GM11168 (cell line): ENCODE results near the gene CEP70.
"Not testable (repeated sequence)": the region's sequence is repeated elsewhere in the genome, so short reads cannot be mapped to it uniquely, and the experiment has no call there.

Experiments used
- in situ Hi-C: fragments of 300-500 bp; cut with MboI; formaldehyde crosslinking; loops from one replicate; pipeline ENCODE4 v1.12.0; 2022; ENCODE audit warnings: low sequenced_read_pairs; ENCODE audit not compliant: unreplicated experiment

The CEP70 gene

DNA sequence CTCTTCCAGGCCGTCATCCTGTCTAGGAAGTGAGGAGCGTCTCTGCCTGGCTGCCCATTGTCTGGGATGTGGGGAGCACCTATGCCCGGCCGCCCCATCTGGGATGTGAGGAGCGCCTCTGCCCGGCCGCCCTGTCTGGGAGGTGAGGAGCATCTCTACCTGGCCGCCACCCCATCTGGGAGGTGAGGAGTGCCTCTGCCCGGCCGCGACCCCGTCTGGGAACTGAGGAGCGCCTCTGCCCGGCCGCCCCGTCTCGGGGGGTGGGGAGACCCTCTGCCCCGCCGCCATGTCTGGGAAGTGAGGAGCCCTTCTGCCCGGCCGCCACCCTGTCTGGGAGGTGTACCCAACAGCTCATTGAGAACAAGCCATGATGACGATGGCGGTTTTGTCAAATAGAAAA lies 72.6 kb downstream of the CEP70 start:
- in situ Hi-C loops = not testable (repeated sequence)

GRCh38 chr3:138513090-138513843 lies 80.8 kb downstream of the CEP70 start:
- in situ Hi-C loops = no loop called here

DNA sequence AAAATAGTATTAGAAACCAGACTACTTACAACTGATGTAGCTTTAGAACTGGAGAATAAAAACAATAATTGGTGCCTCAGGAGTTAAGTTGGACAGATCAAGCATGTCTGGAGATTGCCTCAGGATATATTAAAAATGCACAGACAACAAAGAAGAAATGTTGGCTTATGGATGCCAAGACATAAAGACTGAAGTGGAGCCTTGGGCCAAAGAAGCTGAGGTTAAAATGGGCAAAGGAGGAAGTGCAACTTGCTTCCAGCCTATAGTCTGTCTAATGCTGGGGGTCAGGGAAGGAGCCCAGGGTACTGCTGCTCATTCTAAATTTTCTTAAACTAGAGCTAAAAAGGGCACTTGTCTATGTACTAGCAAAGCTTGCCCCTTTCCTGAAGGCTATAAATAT lies 82.1 kb downstream of the CEP70 start:
- in situ Hi-C loops = no loop called here

DNA sequence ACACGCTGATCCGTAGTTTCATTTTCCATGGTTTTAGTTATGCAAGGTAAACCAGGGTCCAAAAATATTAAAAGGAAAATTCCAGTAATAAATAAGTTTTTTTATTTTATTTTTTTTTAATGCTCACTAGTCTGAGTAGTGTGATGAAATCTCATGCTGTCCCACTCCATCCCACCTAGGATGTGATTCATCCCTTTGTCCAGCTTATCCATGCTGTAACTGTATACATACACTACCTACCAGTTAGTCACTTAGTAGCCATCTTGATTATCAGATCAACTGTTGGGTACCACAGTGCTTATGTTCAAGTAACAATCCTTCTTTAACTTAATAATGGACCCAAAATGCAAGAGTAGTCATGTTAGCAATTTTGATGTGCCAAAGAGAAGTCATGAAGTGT lies 84.5 kb downstream of the CEP70 start:
- in situ Hi-C loops = no loop called here

DNA sequence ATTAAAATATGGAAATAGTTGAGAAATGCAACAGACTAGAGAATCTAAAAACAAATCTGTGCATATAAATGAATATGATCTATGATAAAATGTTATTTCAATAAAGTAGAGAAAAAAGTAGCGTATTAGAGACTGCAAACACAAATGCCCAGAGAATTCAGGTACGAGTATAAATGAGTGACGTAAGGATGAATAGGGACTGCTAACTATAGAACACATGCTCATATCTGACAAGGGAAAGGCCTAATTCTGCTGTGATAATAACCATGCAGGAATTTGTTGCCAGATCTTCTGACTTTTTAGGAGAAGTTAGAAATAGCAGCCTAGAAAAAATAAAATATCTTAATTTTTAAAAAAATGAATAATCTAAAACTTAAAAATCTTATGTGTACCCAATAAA lies 86.5 kb downstream of the CEP70 start:
- in situ Hi-C loops = no loop called here

GRCh38 chr3:138498991-138499390 lies 95.1 kb downstream of the CEP70 start:
- in situ Hi-C loops = no loop called here

DNA sequence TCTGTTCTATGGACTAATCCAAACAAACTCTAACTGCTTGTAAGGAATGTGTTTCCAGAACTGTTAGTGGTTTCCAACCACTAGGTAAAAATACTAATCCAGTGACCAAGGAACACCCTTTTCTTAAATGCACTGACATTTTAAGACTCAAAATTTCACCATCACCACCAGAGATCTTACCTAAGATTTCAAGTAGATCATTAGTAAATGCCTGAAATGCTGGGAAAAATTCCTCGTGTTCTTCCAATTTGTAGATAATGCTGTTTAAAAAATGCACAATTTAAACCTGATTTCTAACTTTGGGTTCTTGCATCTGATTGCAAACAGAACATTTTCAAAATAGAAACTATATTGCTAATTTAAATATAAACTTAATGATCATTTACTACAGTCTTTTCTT lies 96.2 kb downstream of the CEP70 start:
- in situ Hi-C loops = no loop called here

GRCh38 chr3:138497021-138497420 lies 97.0 kb downstream of the CEP70 start:
- in situ Hi-C loops = no loop called here

DNA sequence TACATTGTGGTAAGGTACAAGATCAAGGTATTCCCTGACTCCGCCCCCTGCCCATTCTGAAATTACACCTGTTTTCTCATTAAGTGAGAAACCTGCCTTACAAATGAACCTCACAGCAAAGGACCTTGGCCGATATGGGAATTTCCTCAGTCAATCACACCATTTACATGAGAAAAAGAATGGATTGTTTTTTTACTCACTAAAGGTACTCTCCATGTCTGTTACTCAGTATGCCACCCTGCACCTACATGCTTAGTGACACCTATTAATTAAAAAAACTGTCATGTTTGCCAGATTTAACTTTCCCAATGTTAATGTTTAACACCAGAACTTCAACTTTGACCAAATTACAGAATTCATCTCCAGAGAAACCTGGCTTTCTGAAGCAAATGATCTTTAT lies 97.6 kb downstream of the CEP70 start:
- in situ Hi-C loops = no loop called here

GRCh38 chr3:138495638-138496037 lies 98.4 kb downstream of the CEP70 start:
- in situ Hi-C loops = not testable (repeated sequence)

GRCh38 chr3:138494607-138494929 lies 99.5 kb downstream of the CEP70 start:
- in situ Hi-C loops = no loop called here

DNA sequence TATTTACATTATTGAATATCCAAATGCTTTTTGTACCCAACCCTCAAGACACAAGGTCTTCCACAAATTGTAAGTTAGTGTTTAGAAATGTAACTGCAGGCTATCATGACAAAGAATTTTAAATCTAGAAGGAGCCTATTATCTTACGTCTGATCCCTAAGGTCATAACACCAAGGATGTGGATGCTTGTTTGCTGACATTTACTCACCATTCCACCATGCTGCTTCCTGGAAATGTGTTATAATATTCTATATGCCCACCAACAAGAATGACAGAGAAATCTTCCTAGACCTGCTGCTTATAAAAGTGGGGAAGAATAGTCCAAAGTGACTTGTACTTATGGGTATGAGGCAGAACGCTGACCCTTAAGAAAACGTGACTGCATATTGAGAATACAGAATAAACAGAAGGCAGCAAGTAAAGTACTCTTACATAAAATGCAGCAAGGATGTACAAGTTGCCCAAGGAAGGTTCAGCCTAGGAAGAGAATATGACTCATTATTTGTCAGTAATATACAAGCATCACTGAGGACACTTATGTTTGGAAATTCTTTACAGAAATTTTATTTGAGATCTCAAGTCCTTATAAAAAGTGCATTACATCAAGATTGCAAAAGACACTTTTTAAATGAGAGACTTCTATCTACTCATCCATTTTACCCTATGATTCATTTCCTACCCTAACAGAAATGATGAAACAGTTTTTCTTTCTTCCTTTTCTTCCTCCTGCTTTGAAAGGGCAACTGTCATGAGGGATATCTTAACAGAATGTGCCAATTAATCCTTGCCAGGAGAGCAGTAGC lies 100.1 kb downstream of the CEP70 start:
- in situ Hi-C loops = no loop called here

GRCh38 chr3:138492980-138493675 lies 100.9 kb downstream of the CEP70 start:
- in situ Hi-C loops = no loop called here

DNA sequence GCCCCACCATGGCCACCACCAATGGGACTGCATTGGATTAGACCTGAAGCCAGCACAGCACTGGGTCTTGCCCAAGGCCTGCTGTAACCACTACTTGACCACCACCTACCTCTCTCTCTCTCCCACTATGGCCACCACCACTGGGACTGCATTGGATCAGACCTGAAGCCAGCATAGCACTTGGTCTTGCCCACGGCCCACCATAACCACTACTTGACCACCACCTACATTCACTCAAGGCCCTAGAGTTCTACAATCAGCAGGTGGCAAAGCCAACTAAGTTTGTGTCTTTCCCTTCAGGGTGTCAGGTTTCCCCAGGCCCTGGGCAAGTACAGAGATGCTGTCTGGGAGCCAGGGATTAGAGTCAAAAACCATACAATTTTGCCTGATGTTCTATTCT lies 102.1 kb downstream of the CEP70 start:
- in situ Hi-C loops = no loop called here

DNA sequence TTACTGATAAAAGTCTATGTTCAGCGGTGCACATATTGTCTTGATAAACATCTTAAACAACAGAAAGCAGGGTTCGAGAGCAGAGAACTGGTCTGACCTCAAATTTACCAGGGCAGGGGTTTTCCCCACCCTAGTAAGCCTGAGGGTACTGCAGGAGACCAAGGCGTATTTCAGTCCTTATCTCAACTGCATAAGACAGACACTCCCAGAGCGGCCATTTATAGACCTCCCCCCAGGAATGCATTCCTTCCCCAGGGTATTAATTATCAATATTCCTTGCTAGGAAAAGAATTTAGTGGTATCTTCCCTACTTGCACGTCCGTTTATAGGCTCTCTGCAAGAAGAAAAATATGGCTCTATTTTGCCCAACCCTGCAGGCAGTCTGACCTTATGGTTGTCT lies 107.5 kb downstream of the CEP70 start:
- in situ Hi-C loops = not testable (repeated sequence)

DNA sequence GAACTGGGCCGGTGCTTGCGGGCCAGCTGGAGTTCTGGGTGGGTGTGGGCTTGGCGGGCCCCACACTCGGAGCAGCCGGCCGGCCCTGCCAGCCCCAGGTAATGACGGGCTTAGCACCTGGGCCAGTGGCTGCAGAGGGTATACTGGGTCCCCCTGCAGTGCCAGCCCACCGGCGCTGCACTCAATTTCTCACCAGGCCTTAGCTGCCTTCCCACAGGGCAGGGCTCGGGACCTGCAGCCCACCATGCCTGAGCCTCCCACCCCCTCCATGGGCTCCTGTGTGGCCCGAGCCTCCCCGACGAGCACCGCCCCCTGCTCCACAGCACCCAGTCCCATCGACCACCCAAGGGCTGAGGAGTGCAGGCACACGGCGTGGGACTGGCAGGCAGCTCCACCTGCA lies 109.4 kb downstream of the CEP70 start:
- in situ Hi-C loops = not testable (repeated sequence)

DNA sequence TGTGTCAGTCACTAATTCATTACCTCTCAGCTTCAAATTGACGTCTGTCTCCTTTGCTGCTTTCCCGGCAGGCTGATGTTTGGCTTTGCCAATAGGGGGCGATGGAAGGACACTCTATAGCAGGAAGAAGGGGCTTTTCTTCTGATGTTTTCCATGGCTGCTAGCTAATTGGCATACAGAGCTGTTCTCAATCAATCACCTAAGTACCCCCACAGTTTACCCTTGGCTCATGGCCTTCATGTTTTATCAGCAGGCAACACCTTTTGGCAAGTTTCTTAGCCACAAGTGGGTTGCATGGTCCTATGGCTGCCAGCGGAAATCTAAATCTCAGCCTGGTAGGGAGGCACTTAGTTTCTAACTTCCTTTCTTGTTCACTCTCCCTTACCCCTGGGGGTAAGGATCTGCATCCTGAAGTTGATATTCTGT lies 114.6 kb downstream of the CEP70 start:
- in situ Hi-C loops = no loop called here

DNA sequence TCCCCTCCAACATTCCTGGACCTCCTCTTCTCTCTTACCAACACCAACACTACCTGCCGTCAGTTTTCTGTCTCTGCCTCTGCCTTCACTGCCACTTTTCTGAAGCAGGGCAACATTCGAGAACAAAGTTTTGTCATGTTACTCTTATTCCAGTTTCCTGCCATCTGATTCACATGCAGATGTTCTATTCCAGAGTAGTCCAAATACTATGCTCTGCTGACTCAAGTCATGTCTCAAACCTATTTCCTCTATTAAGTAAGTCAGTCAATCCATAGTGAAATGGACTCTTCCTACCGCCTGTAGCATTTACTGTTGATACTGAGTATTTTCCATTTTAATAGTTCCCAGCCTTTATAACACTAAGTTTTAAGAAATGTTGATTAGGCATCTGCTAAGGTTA lies 116.3 kb downstream of the CEP70 start:
- in situ Hi-C loops = no loop called here

GRCh38 chr3:138477120-138477519 lies 116.9 kb downstream of the CEP70 start:
- in situ Hi-C loops = no loop called here

- in situ Hi-C loops = no loop called here
These were observed 117.5 kb downstream of the CEP70 start for GRCh38 chr3:138476526-138476925.

GRCh38 chr3:138474163-138474562 lies 119.9 kb downstream of the CEP70 start:
- in situ Hi-C loops = loop anchor here (25.0 kb wide), 1 partner anchor 438 kb away; no protein-coding TSS in a partner anchor
